Measurements from ENCODE around the gene AKIRIN2. TPM values are rescaled to one million over a fixed set of nuclear protein-coding genes. Genes with fewer than 3 reads are reported as not detected.
A peak's percentile ranks its signal among the peaks of the same experiment; 100 is the strongest.

AKIRIN2 gene
- 48.3 and 82.6 TPM in 2 replicates for total RNA-seq
- polyA plus RNA-seq: 66.7 and 89.3 TPM in 2 replicates

GRCh38 chr6:87701676-87702588 is at the start of gene AKIRIN2:
Gene AKIRIN2, minus strand, starts transcription at chr6:87702233. Its CDS starts 549 bp downstream, at chr6:87701684.
- H3K9me3 ChIP-seq (ENCODE audit: low read depth): no peaks in the 10 kb centered on the region
- H3K27me3 ChIP-seq: no peaks in the 10 kb centered on the region
- peak within 1 kb of the TSS; percentile 95 for H3K27ac ChIP-seq
- DNase-seq (ENCODE audit: low read depth in 1 of 2, low spot score in 1 of 2): peak; percentile 99 to 100
- TF ChIP-seq CTCF (IDR thresholded peaks at IDR 0.05; ENCODE audit: low read depth, low read length): no peak
- no peaks in the 10 kb centered on the region for H3K36me3 ChIP-seq
- peak within 1 kb of the TSS; percentile 96 for H3K4me3 ChIP-seq
- no peaks in the 10 kb centered on the region for H3K4me1 ChIP-seq (ENCODE audit: low read depth)

GRCh38 chr6:87747646-87748045 is 45.6 kb upstream of the AKIRIN2 start:
- no peak overlapping the region for H3K4me3 ChIP-seq

GRCh38 chr6:87745966-87746721 is 44.1 kb upstream of the AKIRIN2 start:
- Histone ChIP-seq H3K9me3 (ENCODE audit: low read depth) (no peaks in the 10 kb centered on the region), H3K4me1 (ENCODE audit: low read depth) (no peaks in the 10 kb centered on the region), H3K27me3 (no peaks in the 10 kb centered on the region), H3K36me3 (no peaks in the 10 kb centered on the region), H3K4me3 (no peak overlapping the region), H3K27ac (no peak overlapping the region)
- no peak for TF ChIP-seq CTCF (IDR thresholded peaks at IDR 0.05; ENCODE audit: low read depth, low read length)
- DNase-seq (ENCODE audit: low read depth in 1 of 2, low spot score in 1 of 2): no peak

More at GRCh38 chr6:87747646-87748045, 45.6 kb upstream of the AKIRIN2 start:
- Histone ChIP-seq H3K9me3 (ENCODE audit: low read depth) (no peaks in the 10 kb centered on the region), H3K27me3 (no peaks in the 10 kb centered on the region), H3K4me1 (ENCODE audit: low read depth) (no peaks in the 10 kb centered on the region), H3K36me3 (no peaks in the 10 kb centered on the region), H3K27ac (no peak overlapping the region)
- TF ChIP-seq CTCF (IDR thresholded peaks at IDR 0.05; ENCODE audit: low read depth, low read length): no peak
- DNase-seq (ENCODE audit: low read depth in 1 of 2, low spot score in 1 of 2): no peak

GRCh38 chr6:87743454-87743853 is 41.4 kb upstream of the AKIRIN2 start:
- TF ChIP-seq CTCF (IDR thresholded peaks at IDR 0.05; ENCODE audit: low read depth, low read length): no peak
- DNase-seq (ENCODE audit: low read depth in 1 of 2, low spot score in 1 of 2): no peak
- no peaks in the 10 kb centered on the region for H3K27me3 ChIP-seq
- no peaks in the 10 kb centered on the region for H3K4me1 ChIP-seq (ENCODE audit: low read depth)
- no peak overlapping the region for H3K27ac ChIP-seq
- no peaks in the 10 kb centered on the region for H3K36me3 ChIP-seq
- H3K4me3 ChIP-seq: no peak overlapping the region
- no peaks in the 10 kb centered on the region for H3K9me3 ChIP-seq (ENCODE audit: low read depth)

- TF ChIP-seq CTCF (IDR thresholded peaks at IDR 0.05; ENCODE audit: low read depth, low read length): no peak
Observed at GRCh38 chr6:87742106-87742505, 40.1 kb upstream of the AKIRIN2 start.

More at GRCh38 chr6:87742106-87742505, 40.1 kb upstream of the AKIRIN2 start:
- Histone ChIP-seq H3K27me3 (no peaks in the 10 kb centered on the region), H3K4me1 (ENCODE audit: low read depth) (no peaks in the 10 kb centered on the region), H3K9me3 (ENCODE audit: low read depth) (no peaks in the 10 kb centered on the region), H3K27ac (no peak overlapping the region), H3K36me3 (no peaks in the 10 kb centered on the region), H3K4me3 (no peak overlapping the region)
- DNase-seq (ENCODE audit: low read depth in 1 of 2, low spot score in 1 of 2): no peak

Measured in cardiac muscle cell (in vitro differentiated cells and primary cell).